PFSK-1 (cell line): Measurements from ENCODE around the gene CHRNA10.

Experiments
- FOXP2 ChIP-seq: optimal IDR thresholded peaks from 2 replicates; pipeline ENCODE3; 2011; ENCODE audit warnings: borderline replicate concordance, control low read depth, inconsistent platforms; ENCODE audit not compliant: insufficient read depth; ENCODE audit errors: extremely low read length, extremely low read depth
- POLR2AphosphoS5 ChIP-seq: IDR thresholded peaks from 2 replicates; pipeline ENCODE4 v1.6.1; 2012; ENCODE audit warnings: low read depth, mild to moderate bottlenecking, control low read depth, low read length, moderate library complexity
- SIN3A ChIP-seq: IDR thresholded peaks from 2 replicates; pipeline ENCODE4 v1.6.1; 2012; ENCODE audit warnings: mild to moderate bottlenecking, low read length, moderate library complexity, borderline replicate concordance; ENCODE audit not compliant: insufficient read depth
- TAF1 ChIP-seq: IDR thresholded peaks from 2 replicates; pipeline ENCODE4 v1.6.1; 2012; ENCODE audit warnings: low read length, control low read depth, borderline replicate concordance; ENCODE audit not compliant: insufficient read depth
- TF ChIP-seq, protein P1 (sequence below), 2 experiments: IDR thresholded peaks; 2 replicates each; pipeline versions ENCODE4 v1.6.1 to v1.8.0; 2011 to 2012; ENCODE audit warnings: low read depth in 2 of 2, low read length in 2 of 2, control low read depth in 1 of 2, inconsistent platforms in 1 of 2, mild to moderate bottlenecking in 1 of 2, moderate library complexity in 1 of 2; ENCODE audit not compliant: insufficient read depth in 1 of 2

The CHRNA10 gene

DNA sequence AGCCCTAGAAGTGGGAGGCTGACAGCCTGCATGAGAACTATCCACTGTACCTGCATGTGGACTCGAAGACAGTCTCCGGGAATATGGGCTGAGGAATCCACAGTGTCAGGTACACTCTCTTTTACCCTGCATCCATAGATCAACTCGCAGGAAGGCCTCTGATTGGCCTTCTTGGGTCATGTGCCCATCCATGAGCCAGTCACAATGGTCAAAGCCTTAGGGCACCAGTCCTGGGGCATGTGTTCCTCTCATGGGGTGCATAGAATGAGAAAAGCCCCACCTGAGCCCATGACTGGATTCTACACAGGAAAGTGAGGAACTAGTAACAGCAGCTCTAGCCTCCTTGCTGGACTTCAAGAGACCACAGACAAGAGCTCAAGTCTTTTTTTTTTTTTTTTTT, 15.6 kb downstream of the CHRNA10 start:
- TF ChIP-seq POLR2AphosphoS5, result no peak
- TF ChIP-seq FOXP2, result no peak
- TF ChIP-seq TAF1, result no peak

DNA sequence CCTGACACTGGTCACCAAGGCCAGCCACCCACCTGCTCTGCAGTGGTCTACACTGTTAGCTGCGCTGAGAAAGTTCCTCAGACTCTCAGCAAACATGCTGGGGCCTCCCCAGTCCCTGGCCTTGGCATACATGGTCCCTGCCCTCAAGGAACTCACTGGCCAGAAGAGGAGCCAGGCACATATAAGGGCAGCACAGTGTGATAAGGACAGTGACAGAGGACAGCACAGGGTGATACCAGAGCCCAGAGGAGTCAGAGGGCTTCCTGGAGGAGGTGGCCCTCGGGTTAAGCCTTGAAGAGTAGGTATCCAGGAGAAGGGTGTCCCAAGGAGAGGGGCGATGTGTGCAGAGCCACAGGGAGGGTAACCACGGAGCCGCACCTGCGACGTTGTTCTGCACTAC, 25.6 kb downstream of the CHRNA10 start:
- TF ChIP-seq TAF1 (no peak), SIN3A (no peak), POLR2AphosphoS5 (no peak), FOXP2 (no peak)
- TF ChIP-seq, protein P1, sequence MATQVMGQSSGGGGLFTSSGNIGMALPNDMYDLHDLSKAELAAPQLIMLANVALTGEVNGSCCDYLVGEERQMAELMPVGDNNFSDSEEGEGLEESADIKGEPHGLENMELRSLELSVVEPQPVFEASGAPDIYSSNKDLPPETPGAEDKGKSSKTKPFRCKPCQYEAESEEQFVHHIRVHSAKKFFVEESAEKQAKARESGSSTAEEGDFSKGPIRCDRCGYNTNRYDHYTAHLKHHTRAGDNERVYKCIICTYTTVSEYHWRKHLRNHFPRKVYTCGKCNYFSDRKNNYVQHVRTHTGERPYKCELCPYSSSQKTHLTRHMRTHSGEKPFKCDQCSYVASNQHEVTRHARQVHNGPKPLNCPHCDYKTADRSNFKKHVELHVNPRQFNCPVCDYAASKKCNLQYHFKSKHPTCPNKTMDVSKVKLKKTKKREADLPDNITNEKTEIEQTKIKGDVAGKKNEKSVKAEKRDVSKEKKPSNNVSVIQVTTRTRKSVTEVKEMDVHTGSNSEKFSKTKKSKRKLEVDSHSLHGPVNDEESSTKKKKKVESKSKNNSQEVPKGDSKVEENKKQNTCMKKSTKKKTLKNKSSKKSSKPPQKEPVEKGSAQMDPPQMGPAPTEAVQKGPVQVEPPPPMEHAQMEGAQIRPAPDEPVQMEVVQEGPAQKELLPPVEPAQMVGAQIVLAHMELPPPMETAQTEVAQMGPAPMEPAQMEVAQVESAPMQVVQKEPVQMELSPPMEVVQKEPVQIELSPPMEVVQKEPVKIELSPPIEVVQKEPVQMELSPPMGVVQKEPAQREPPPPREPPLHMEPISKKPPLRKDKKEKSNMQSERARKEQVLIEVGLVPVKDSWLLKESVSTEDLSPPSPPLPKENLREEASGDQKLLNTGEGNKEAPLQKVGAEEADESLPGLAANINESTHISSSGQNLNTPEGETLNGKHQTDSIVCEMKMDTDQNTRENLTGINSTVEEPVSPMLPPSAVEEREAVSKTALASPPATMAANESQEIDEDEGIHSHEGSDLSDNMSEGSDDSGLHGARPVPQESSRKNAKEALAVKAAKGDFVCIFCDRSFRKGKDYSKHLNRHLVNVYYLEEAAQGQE (IDR thresholded peaks at IDR 0.05; ENCODE audit: insufficient read depth in 1 of 2, low read depth in 2 of 2, low read length in 2 of 2), result no peak

DNA sequence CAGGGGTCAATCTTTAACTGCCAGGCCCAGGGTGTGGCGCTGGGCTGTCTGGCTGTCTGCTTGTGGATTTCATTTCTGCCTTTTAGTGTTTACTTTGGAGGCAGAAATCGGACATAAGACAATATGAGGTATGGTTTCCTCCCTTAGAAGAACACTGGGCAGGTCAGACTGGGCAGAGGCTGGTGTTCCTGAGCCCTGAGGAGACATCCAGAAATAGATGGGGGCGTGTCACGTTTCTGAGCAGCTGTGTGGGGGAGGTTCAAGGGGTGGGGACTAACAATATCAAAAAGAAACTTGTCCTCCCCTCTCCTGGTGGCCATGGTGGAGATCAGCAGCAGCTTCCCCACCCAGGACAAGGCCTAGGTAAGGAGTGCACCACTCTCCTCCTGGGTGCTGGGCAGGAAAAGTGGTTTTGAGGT, 26.4 kb downstream of the CHRNA10 start, which contains the start of gene ART1:
Gene ART1, plus strand, starts transcription at position 312 of the 419 bp plus-strand sequence. CDS start 14,086 bp downstream, outside the sequence.
- TF ChIP-seq TAF1 (no peak), POLR2AphosphoS5 (no peak)

DNA sequence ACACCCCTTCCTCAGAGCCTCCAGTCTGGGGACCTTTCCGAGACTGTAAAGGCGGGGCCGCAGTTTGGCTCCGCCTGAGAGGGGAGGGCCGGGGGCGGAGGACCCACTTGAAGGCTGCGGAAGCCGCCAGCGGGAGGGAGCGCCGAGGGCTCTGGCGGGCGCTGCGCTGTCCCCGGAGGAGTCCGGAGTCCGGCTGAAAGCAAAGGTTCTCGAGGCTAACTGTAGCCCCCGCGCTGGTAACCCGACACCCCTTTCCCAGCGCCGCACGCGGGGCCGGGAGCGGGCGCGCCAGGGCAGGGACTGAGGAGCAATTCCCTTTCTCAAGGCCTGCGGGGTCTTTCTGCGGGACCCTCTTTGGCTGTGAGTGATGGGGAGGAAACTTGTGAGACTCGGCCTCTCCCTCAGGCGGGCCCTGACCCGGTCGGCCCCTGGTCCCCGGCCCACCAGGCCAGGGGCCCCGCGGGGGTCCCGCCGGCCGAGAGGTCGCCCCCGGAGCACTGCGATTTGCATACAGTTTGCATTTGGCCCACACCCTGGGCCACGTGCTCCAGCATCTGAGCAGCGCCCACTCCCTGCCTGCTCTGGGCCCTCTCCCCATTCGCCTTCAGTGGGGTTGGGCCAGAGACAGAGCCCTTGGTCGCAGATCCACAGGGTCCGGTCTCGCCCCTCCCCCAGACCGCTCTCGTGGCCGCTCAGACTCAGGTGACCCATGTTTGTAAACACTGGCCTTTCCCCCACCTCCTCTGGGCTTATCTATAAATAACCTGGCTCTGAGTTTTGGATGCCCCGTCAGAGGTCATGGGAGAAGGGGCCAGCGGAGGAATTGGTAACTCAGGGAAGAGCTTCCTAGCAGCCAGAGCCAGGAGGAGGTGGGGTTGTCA, 28.9 kb downstream of the CHRNA10 start:
- TF ChIP-seq POLR2AphosphoS5 (no peak), SIN3A (no peak)
- TF ChIP-seq, protein P1 (IDR thresholded peaks at IDR 0.05; ENCODE audit: insufficient read depth in 1 of 2, low read depth in 2 of 2, low read length in 2 of 2), result no peak

DNA sequence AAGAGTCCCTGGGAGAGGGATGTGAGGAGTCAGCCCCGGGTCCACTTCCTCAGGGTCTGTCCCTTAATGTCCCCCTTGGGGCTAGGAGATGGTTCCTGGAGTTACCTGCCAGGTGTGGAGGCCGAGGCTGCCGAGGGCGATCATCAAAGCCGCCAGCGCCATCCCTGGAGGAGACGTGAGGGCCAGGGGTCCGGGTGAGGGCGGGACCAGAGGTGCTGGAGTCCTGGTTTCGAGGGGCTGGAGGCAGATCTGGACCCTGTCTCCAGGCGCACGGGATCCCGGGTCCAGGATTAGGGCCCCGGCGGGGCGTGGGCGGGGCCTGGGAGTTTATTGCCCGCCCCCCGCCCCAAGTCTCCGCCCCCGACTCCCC, 29.5 kb downstream of the CHRNA10 start, which contains the start of gene ART5:
Gene ART5, minus strand, starts transcription at position 292 of the 370 bp plus-strand sequence. Its CDS starts 130 bp downstream, at position 162.
- TF ChIP-seq POLR2AphosphoS5 (no peak), TAF1 (no peak), FOXP2 (no peak), SIN3A (no peak)
- TF ChIP-seq, protein P1 (IDR thresholded peaks at IDR 0.05; ENCODE audit: insufficient read depth in 1 of 2, low read depth in 2 of 2, low read length in 2 of 2), result no peak

DNA sequence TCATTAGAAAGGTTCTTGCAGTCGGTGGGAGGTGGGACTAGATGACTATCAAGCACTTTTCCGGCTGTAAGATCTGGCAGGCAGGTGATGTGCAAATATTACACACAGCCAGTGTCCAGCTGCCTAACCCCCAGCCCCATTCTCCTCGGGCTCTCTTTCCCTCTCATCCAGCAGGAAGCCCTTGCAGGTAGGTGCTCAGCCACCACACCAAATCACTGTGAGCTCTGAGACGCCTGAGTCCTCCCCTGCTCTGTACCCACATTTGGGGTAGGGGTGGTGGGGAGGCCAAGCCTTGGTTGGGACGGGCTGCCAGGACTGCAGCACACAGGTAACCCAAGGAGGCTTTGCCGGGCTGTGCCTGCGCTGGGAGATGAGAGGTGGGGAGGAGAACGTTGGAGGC, 30.0 kb downstream of the CHRNA10 start:
- TF ChIP-seq, protein P1 (IDR thresholded peaks at IDR 0.05; ENCODE audit: insufficient read depth in 1 of 2, low read depth in 2 of 2, low read length in 2 of 2), result no peak
- TF ChIP-seq FOXP2 (no peak), SIN3A (no peak), TAF1 (no peak), POLR2AphosphoS5 (no peak)
